ENCODE data around the gene GABRG3.

The GABRG3 gene

GRCh38 chr15:27064080-27064479, 93.1 kb downstream of the GABRG3 start:
- no peak for DNase-seq (ENCODE audit: low read depth)

GRCh38 chr15:27065151-27065550, 94.2 kb downstream of the GABRG3 start:
- no peak for DNase-seq (ENCODE audit: low read depth)

- no peak for DNase-seq (ENCODE audit: low read depth)
Measured at GRCh38 chr15:27065785-27066184, 94.8 kb downstream of the GABRG3 start.

- no peak for DNase-seq (ENCODE audit: low read depth)
Measured at GRCh38 chr15:27066446-27066845, 95.5 kb downstream of the GABRG3 start.

GRCh38 chr15:27067175-27067574, 96.2 kb downstream of the GABRG3 start:
- DNase-seq (ENCODE audit: low read depth) = no peak

- no peak for DNase-seq (ENCODE audit: low read depth)
Measured at GRCh38 chr15:27070841-27071240, 99.9 kb downstream of the GABRG3 start.

GRCh38 chr15:27074179-27074578, 103.2 kb downstream of the GABRG3 start:
- DNase-seq (ENCODE audit: low read depth) = no peak

GRCh38 chr15:27077790-27078189, 106.8 kb downstream of the GABRG3 start:
- no peak for DNase-seq (ENCODE audit: low read depth)

- DNase-seq (ENCODE audit: low read depth) = no peak
Measured at GRCh38 chr15:27081676-27082418, 110.9 kb downstream of the GABRG3 start.

- DNase-seq (ENCODE audit: low read depth) = no peak
Measured at GRCh38 chr15:27082526-27082925, 111.5 kb downstream of the GABRG3 start.

- DNase-seq (ENCODE audit: low read depth) = no peak
Measured at GRCh38 chr15:27084844-27085243, 113.9 kb downstream of the GABRG3 start.

- no peak for DNase-seq (ENCODE audit: low read depth)
Measured at GRCh38 chr15:27086149-27086548, 115.2 kb downstream of the GABRG3 start.

GRCh38 chr15:27086805-27087204, 115.8 kb downstream of the GABRG3 start:
- DNase-seq (ENCODE audit: low read depth) = no peak

- DNase-seq (ENCODE audit: low read depth) = no peak
Measured at GRCh38 chr15:27087651-27088583, 116.9 kb downstream of the GABRG3 start.

- DNase-seq (ENCODE audit: low read depth) = no peak
Measured at GRCh38 chr15:27088584-27089232, 117.7 kb downstream of the GABRG3 start.

- DNase-seq (ENCODE audit: low read depth) = no peak
Measured at GRCh38 chr15:27089233-27089586, 118.2 kb downstream of the GABRG3 start.

GRCh38 chr15:27089676-27090075, 118.7 kb downstream of the GABRG3 start:
- DNase-seq (ENCODE audit: low read depth) = no peak

GRCh38 chr15:27091270-27091940, 120.4 kb downstream of the GABRG3 start:
- DNase-seq (ENCODE audit: low read depth) = no peak

GRCh38 chr15:27092390-27092789, 121.4 kb downstream of the GABRG3 start:
- no peak for DNase-seq (ENCODE audit: low read depth)

GRCh38 chr15:27094235-27094634, 123.3 kb downstream of the GABRG3 start:
- no peak for DNase-seq (ENCODE audit: low read depth)

- DNase-seq (ENCODE audit: low read depth) = no peak
Measured at GRCh38 chr15:27095886-27096624, 125.1 kb downstream of the GABRG3 start.

Measured in iris pigment epithelial cell (primary cell).